Dermis microvascular lymphatic vessel endothelial cell (primary cell): Measurements from ENCODE around the gene ZNF718. TPM values are rescaled to one million over a fixed set of nuclear protein-coding genes. Genes with fewer than 3 reads are reported as not detected.
"Not testable (repeated sequence)": the region's sequence is repeated elsewhere in the genome, so short reads cannot be mapped to it uniquely, and the experiment has no call there.

ENCODE experiments used
- DNase-seq, 2 donors: peaks; one replicate each; pipeline versions ENCODE4 v3.0.0 to v3.0.0-alpha.2; 2010; ENCODE audit warnings: low read depth in 2 of 2
- total RNA-seq: library from RNA; depleted of rRNA; stranded (reverse); fragments of >200 nt; gene quantifications from 2 replicates; pipeline ENCODE4 v1.2.1, GENCODE V29; 2014

The ZNF718 gene
- 3.5 and 3.9 TPM in 2 replicates for total RNA-seq

DNA sequence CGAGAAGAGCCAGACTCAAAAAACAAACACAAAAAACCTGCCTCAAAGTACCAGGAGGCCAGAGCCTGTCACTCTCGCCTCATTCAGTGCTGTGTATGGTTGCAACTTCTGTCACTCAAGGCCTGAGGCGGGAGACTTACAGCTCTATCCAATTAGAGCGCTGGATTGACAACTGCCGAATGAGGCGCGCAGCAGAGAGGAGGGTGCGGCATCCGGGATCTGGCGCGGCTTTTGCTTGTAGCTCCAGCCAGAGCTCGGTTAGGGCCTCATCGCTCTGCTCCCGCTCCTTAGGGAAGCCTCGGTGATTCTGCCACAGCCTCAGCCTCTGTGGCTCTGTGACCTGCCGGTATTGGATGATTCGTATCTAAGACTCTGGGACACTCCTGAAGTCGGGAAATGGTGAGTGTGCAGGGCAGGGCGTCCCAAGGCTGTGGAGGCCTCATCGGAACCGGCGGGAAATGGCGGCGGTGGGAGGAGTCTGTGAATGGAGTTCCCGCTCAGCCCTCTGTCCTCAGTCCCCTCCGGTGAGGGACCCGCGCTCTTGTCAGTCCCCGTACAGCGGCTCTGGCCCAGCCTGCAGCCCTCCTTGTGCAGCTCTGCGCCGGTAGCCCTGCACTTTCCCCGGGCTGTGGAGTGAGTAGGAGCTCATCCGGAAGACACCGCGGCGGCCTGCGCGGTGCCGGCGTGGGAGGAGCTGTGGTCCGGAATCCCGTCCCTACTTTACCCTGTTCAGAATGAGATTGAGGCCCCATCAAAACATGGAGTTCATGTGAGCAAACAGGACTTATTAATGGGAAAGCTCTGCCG, at the start of gene ZNF718:
TSS of gene ZNF718 (plus strand) at position 227 of the 807 bp plus-strand sequence. CDS start at position 397, 170 bp downstream.
- DNase-seq = peak; percentile 98

- no peak for DNase-seq
These were observed 38.4 kb upstream of the ZNF718 start for GRCh38 chr4:85951-86350.

- DNase-seq = not testable (repeated sequence)
These were observed 37.6 kb upstream of the ZNF718 start for GRCh38 chr4:86559-87324.

- DNase-seq = no peak
These were observed 25.9 kb upstream of the ZNF718 start for GRCh38 chr4:98386-98785.

GRCh38 chr4:99863-100262, 24.4 kb upstream of the ZNF718 start:
- no peak for DNase-seq

- DNase-seq = no peak
These were observed 17.2 kb upstream of the ZNF718 start for GRCh38 chr4:107083-107443.

DNA sequence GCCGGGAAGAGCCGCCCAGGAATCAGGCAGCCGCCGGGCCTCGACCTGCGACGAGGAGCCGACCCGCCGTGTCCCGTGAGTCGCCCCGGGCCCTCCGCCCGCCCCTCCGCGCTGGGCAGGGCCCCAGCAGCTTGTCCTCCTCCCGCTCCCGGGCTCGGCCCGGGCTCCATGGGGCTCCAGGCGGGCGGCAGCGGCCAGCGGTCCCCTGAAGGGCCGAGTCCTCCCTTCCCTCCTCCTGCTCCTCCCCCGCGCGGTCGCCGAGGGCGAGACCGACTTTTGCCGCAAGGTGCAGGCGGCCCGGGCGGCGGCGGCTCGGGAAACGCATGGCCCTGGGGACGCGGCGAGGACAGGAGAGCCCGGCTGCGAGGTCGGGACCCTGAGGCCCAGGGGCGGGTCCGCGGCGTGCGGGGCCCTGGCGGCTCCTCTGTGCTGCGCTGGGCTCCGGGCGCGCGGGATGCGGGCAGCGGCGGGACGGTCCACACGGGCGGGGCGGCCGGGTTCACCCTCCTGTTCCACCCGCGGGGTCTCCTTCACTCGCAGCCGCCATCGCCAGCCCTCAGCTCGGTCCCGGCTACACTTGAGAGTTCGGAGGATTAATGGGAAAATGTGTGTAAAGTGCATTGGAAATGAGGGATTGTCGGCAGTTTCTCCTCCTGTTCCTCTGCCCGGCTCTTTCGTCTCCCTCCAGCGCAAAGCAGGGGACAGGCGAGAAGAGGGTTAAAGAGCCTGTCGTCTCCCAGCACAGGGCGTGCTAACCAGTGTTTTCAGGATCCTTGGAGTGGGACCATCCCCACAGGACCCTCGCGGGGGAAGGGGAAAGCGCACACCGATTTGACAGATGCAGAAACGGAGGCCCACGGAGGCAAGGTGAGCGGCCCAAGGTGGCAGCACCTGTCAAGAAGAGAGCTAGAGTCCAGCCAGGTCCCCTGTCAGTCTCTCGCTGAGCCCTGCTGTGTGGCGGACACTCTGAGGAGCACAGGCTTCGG, 16.6 kb upstream of the ZNF718 start:
- no peak for DNase-seq

- DNase-seq = no peak
These were observed 11.5 kb upstream of the ZNF718 start for GRCh38 chr4:112771-113170.

DNA sequence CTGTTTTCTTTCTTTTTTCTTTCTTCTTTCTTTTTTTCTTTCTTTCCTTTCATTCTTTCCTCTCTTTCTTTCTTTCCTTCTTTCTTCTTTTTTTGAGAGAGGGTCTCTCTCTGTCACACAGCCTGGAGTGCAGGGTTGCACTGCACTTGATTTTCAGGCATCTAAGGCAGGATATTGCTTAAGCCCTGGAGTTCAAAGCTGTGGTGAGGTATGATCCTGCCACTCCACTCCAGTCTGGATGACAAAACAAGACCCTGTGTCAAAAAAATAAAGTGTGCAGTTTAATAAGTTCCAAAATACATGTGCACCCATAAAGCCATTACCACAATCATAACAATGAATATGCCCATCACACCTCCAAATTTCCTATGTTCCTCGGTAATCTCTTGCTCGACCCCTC, 10.6 kb upstream of the ZNF718 start:
- DNase-seq = no peak

DNA sequence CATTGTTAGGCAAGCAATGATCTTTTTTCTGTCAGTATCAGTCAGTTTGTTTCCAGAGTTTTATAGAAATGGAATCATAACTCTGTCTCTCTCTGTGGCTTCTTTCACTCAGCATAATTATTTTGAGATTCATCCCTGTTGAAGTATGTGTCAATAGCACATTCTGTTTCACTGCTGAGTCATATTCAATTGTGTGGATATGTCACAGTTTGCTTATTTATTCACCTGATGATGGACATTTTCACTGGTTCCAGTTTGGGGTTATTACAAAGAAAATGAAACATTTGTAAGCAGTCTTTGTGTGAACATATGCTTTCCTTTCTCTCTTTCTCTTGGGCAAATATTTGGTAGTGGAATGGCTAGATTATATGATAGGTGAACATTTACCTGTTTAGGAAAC, 10.2 kb upstream of the ZNF718 start:
- no peak for DNase-seq

DNA sequence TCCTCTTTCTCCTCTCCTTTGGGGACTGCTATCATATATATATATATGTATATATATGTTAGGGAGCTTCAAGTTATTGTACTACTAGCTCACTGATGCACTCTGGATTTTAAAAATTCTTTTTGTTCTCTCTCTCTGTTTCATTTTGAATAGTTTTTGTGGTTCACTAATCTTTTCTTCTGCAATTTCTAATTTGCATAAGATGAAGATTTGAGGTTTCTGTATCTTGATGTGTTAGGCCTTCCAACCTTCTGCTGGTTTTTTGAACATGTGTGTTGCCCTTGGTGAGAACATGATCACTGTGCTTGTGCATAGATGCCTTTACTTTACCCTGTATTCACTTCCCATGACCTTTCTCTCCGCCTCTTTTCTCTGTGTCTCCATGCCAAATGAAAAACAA, 7.8 kb upstream of the ZNF718 start:
- DNase-seq = no peak

- no peak for DNase-seq
These were observed 3.7 kb upstream of the ZNF718 start for GRCh38 chr4:120616-121015.

- peak in 1 of 2 donors; percentile 19 for DNase-seq
These were observed 2.8 kb upstream of the ZNF718 start for GRCh38 chr4:121408-122084.

DNA sequence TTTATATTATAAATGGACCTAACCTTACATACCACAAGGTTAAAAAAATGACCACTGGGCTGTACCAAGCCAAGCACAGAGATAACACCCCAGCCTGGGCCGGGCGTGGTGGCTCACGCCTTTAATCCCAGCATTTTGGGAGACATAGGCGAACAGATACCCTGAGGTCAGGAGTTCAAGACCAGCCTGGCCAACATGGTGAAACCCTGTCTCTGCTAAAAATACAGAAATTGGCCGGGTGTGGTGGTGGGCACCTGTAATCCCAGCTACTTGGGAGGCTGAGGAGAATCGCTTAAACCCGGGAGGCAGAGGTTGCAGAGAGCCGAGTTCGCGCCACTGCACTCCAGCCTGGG, 403 bp upstream of the ZNF718 start:
- DNase-seq = not testable (repeated sequence)

DNA sequence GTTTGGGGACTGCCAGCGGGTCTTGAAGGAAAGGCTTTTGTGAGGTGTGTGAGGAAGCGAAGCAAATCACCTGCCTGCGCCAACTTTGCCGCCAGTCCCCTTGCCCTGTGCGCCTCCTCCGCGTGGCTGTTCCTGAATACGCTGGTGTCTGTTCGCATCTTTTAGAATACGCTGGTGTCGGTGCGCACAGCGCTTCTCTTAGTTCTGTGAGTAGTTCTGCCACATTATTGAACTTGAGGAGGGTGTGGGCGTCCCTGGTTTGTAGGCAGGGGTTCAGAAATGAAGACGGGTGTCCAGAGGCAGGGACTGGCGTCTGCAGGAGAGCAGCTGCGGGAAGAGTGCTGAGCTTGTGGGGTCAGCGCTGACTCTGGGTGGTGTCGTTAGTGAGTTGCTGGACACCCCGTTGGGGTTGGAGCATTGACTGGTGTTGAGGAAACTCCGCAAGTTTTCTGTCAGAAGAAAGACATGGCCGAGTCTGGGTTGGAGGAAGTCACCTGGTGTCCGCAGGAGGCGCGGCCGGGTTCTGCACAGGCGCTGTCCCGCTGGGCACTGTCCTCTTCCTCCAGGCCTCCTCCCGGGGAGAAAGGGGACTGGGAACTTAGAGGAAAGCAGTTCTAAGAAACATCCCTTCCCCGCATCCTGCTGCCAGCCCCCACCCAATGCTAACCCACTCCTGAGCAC, 930 bp downstream of the ZNF718 start:
- peak in 1 of 2 donors; percentile 48 for DNase-seq

- no peak for DNase-seq
These were observed 1.5 kb downstream of the ZNF718 start for GRCh38 chr4:125833-126232.

DNA sequence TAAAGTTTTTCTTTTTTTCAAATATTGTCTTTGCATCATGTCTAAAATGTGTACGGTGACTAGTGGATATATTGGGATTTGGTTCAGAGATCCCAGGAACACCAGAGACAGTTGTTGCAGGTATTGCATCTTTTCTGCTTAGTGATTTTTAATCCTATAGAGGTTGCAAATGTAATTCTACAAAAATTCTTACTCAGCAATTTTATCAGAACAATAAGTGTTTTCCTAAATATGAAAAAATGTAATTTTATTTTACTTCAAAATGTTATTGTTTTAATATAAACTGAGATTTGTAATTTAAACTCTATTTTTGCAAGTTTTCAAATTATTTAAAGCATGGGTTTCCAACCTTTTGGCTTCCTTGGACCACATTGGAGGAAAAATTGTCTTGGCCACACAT, 8.2 kb downstream of the ZNF718 start:
- DNase-seq = no peak

- DNase-seq = no peak
These were observed 14.6 kb downstream of the ZNF718 start for GRCh38 chr4:138935-139334.

GRCh38 chr4:139691-140090, 15.4 kb downstream of the ZNF718 start:
- no peak for DNase-seq

GRCh38 chr4:146621-147020, 22.3 kb downstream of the ZNF718 start:
- no peak for DNase-seq

DNA sequence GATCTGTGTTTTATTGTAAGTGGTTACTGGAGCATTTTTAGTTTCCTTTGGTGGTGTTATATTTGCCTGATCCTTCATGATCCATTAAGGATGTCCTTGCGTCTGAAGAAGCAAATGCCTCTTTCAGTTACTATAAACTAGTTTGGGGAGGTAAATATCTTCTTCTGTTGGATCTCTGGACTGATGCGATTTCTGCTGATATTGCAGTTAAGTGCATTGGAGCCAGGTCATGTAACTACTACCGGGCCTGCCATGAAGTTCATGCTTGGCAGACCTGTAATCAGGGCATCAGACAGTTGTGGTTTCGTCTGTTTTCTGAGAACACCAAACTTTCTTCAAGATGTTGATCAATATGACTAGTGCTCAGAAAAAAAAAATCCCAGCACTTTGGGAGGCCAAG, 22.9 kb downstream of the ZNF718 start:
- no peak for DNase-seq
